GM23248 (cell line): ENCODE data around the gene SPRTN.

Experiments
- EZH2 ChIP-seq: fragments of 200-600 bp; sonication (generic); IDR thresholded peaks from 2 replicates; pipeline ENCODE4 v1.6.1; 2018; ENCODE audit warnings: antibody characterized with exemption, mild to moderate bottlenecking; ENCODE audit not compliant: insufficient read depth, poor library complexity, severe bottlenecking
- EZH2phosphoT487 ChIP-seq: fragments of 200-600 bp; sonication (generic); IDR thresholded peaks from 2 replicates; pipeline ENCODE4 v1.6.1; 2018; ENCODE audit warnings: antibody characterized with exemption, moderate library complexity, mild to moderate bottlenecking, low read depth; ENCODE audit not compliant: insufficient read depth

- no peak for TF ChIP-seq EZH2
- no peak for TF ChIP-seq EZH2phosphoT487
Measured at GRCh38 chr1:231319080-231319479, 19.0 kb upstream of the SPRTN start.
